Endodermal cell (in vitro differentiated cells): ENCODE results near the gene TCEANC2. TPM values are rescaled to one million over a fixed set of nuclear protein-coding genes. Genes with fewer than 3 reads are reported as not detected.

Experiments
- DNase-seq: peaks from one replicate; pipeline ENCODE4 v3.0.0-alpha.2; 2017
- H3K27ac ChIP-seq: 2 replicates; pipeline ENCODE4 v1.5.1; 2013; ENCODE audit warnings: mild to moderate bottlenecking, low read depth, low read length, moderate library complexity
- H3K27me3 ChIP-seq: 2 replicates; pipeline ENCODE4 v1.6.1; 2013; ENCODE audit warnings: mild to moderate bottlenecking, low read length, moderate library complexity; ENCODE audit not compliant: insufficient read depth, control insufficient read depth, poor library complexity, severe bottlenecking
- H3K36me3 ChIP-seq: 2 replicates; pipeline ENCODE4 v1.7.0; 2013; ENCODE audit warnings: mild to moderate bottlenecking, low read length, moderate library complexity; ENCODE audit not compliant: control insufficient read depth, insufficient read depth
- H3K4me1 ChIP-seq: one replicate; pipeline ENCODE4 v1.7.0; 2013; ENCODE audit warnings: low read length; ENCODE audit not compliant: control insufficient read depth, insufficient read depth
- H3K4me3 ChIP-seq: 2 replicates; pipeline ENCODE4 v1.5.1; 2013; ENCODE audit warnings: mild to moderate bottlenecking, low read length, moderate library complexity
- H3K9ac ChIP-seq: 2 replicates; pipeline ENCODE4 v1.6.1; 2013; ENCODE audit warnings: mild to moderate bottlenecking, low read length, moderate library complexity; ENCODE audit not compliant: poor library complexity, severe bottlenecking; ENCODE audit errors: extremely low read depth
- H3K9me3 ChIP-seq: 2 replicates; pipeline ENCODE4 v1.6.1; 2013; ENCODE audit warnings: mild to moderate bottlenecking, low read length, moderate library complexity; ENCODE audit not compliant: control insufficient read depth
- H3K27ac Mint-ChIP-seq: 2 replicates; pipeline ENCODE4 v1.8.0; 2020; ENCODE audit warnings: mixed read lengths
- H3K27me3 Mint-ChIP-seq: 2 replicates; pipeline ENCODE4 v1.8.0; 2021; ENCODE audit warnings: mild to moderate bottlenecking, mixed read lengths; ENCODE audit not compliant: insufficient read depth
- H3K36me3 Mint-ChIP-seq: 2 replicates; pipeline ENCODE4 v1.8.0; 2020; ENCODE audit warnings: low read depth, mixed read lengths
- H3K4me1 Mint-ChIP-seq: 2 replicates; pipeline ENCODE4 v1.8.0; 2020; ENCODE audit warnings: mixed read lengths
- H3K4me3 Mint-ChIP-seq: 2 replicates; pipeline ENCODE4 v1.8.0; 2020; ENCODE audit warnings: mild to moderate bottlenecking, moderate library complexity, mixed read lengths
- H3K9me3 Mint-ChIP-seq: 2 replicates; pipeline ENCODE4 v1.8.0; 2020; ENCODE audit warnings: mild to moderate bottlenecking, mixed read lengths
- WGBS, 2 experiments: methylation state at CpG; one replicate each; pipeline versions ENCODE4 v1.1.5 to v1.1.7; 2013; ENCODE audit warnings: missing lambda C conversion rate in 2 of 2, mixed read lengths in 1 of 2; ENCODE audit not compliant: insufficient coverage in 1 of 2, insufficient read length in 1 of 2; 5-methylcytosine and 5-hydroxymethylcytosine counted together
- total RNA-seq, 2 donors: library from RNA; stranded (reverse); fragmentation: NEBNext Ultra II Directional in 1 of 2; extraction: Animal tissue kit (Norgen Biotek cat#: 25700) in 1 of 2; gene quantifications; 2 replicates in 1 of 2; 3 replicates in 1 of 2; pipeline ENCODE4 v1.2.1, GENCODE V29; 2021
- TF ChIP-seq, protein P1 (sequence below): fragments of 200-600 bp; sonication (generic); conservative IDR thresholded peaks from 2 replicates; pipeline ENCODE4 v1.5.0; 2021; ENCODE audit warnings: antibody characterized with exemption, mild to moderate bottlenecking

The TCEANC2 gene
- total RNA-seq, 2 donors from 2014 or later, result 5.9 to 6.6 TPM

- TF ChIP-seq, protein P1, sequence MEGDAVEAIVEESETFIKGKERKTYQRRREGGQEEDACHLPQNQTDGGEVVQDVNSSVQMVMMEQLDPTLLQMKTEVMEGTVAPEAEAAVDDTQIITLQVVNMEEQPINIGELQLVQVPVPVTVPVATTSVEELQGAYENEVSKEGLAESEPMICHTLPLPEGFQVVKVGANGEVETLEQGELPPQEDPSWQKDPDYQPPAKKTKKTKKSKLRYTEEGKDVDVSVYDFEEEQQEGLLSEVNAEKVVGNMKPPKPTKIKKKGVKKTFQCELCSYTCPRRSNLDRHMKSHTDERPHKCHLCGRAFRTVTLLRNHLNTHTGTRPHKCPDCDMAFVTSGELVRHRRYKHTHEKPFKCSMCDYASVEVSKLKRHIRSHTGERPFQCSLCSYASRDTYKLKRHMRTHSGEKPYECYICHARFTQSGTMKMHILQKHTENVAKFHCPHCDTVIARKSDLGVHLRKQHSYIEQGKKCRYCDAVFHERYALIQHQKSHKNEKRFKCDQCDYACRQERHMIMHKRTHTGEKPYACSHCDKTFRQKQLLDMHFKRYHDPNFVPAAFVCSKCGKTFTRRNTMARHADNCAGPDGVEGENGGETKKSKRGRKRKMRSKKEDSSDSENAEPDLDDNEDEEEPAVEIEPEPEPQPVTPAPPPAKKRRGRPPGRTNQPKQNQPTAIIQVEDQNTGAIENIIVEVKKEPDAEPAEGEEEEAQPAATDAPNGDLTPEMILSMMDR, result no peak
- Histone ChIP-seq H3K9ac (no peak overlapping the region), H3K9me3 (no peaks in the 10 kb centered on the region), H3K36me3 (no peaks in the 10 kb centered on the region), H3K4me1 (peaks cover 5% of the 10 kb centered on the region), H3K27ac (no peak overlapping the region), H3K27me3 (no peaks in the 10 kb centered on the region), H3K4me3 (no peak overlapping the region)
- H3K4me3 Mint-ChIP-seq, result no peak overlapping the region
- H3K36me3 Mint-ChIP-seq, result no peaks in the 10 kb centered on the region
- 87 to 100% methylated on average over 2 to 4 of the region's 4 CpGs for WGBS, 2 experiments
- no peaks in the 10 kb centered on the region for H3K27me3 Mint-ChIP-seq
- H3K4me1 Mint-ChIP-seq, result peaks cover 25% of the 10 kb centered on the region
- H3K27ac Mint-ChIP-seq, result no peak overlapping the region
- H3K9me3 Mint-ChIP-seq, result no peaks in the 10 kb centered on the region
- peak; percentile 26 for DNase-seq
Observed at GRCh38 chr1:54114001-54114400, 60.6 kb downstream of the TCEANC2 start.

GRCh38 chr1:54114955-54115354 lies 61.5 kb downstream of the TCEANC2 start:
- no peaks in the 10 kb centered on the region for H3K36me3 ChIP-seq
- H3K4me3 Mint-ChIP-seq, result no peak overlapping the region
- no peak for DNase-seq
- TF ChIP-seq, protein P1, result no peak
- H3K4me3 ChIP-seq, result no peak overlapping the region
- H3K27ac ChIP-seq, result no peak overlapping the region
- no peaks in the 10 kb centered on the region for H3K27me3 Mint-ChIP-seq
- H3K27ac Mint-ChIP-seq, result no peak overlapping the region
- peaks cover 5% of the 10 kb centered on the region for H3K4me1 ChIP-seq
- H3K9me3 ChIP-seq, result no peaks in the 10 kb centered on the region
- H3K27me3 ChIP-seq, result no peaks in the 10 kb centered on the region
- H3K9ac ChIP-seq, result no peak overlapping the region
- H3K36me3 Mint-ChIP-seq, result no peaks in the 10 kb centered on the region
- H3K4me1 Mint-ChIP-seq, result peaks cover 25% of the 10 kb centered on the region
- 78 to 88% methylated on average over 4 to 6 of the region's 6 CpGs for WGBS, 2 experiments
- H3K9me3 Mint-ChIP-seq, result no peaks in the 10 kb centered on the region

DNA sequence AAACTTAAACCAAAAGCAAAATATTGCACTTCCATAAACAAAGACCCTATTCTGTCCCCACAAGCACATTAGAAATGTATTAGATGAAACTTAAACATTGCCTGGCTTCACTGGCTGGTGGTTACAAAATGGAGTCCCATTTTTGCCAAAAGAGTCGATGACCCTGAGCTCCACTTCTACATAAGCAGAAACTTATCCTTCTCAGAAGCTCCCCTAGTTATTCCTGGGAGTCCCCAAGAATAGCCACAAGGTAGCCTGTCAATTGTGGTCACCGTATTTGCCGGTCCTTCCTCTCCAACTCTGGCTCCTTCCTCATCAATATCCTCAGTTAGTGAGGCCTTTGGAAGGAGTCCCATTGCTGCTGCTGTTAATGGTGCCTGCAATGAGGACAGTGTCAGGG lies 62.1 kb downstream of the TCEANC2 start:
- 95 to 100% methylated on average over 3 of the region's 3 CpGs for WGBS, 2 experiments
- H3K36me3 Mint-ChIP-seq, result no peaks in the 10 kb centered on the region
- no peak for DNase-seq
- no peaks in the 10 kb centered on the region for H3K27me3 Mint-ChIP-seq
- Histone ChIP-seq H3K27me3 (no peaks in the 10 kb centered on the region), H3K4me3 (no peak overlapping the region), H3K36me3 (no peaks in the 10 kb centered on the region), H3K9me3 (no peaks in the 10 kb centered on the region), H3K27ac (no peak overlapping the region), H3K4me1 (peaks cover 5% of the 10 kb centered on the region), H3K9ac (no peak overlapping the region)
- H3K4me3 Mint-ChIP-seq, result no peak overlapping the region
- peak overlapping the region; percentile 58 for H3K27ac Mint-ChIP-seq
- peaks cover 25% of the 10 kb centered on the region for H3K4me1 Mint-ChIP-seq
- H3K9me3 Mint-ChIP-seq, result no peaks in the 10 kb centered on the region
- TF ChIP-seq, protein P1, result no peak
